Progenitor cell of endocrine pancreas (in vitro differentiated cells): ENCODE data around the gene STX8. TPM values are rescaled to one million over a fixed set of nuclear protein-coding genes. Genes with fewer than 3 reads are reported as not detected.

Experiments used
- DNase-seq: peaks from one replicate; pipeline ENCODE4 v3.0.0; 2021; ENCODE audit warnings: low spot score; ENCODE audit not compliant: unreplicated experiment
- H3K27ac Mint-ChIP-seq: 2 replicates; pipeline ENCODE4 v1.8.0; 2021; ENCODE audit warnings: mild to moderate bottlenecking, moderate library complexity, mixed read lengths
- H3K27me3 Mint-ChIP-seq: 2 replicates; pipeline ENCODE4 v1.8.0; 2021; ENCODE audit warnings: mixed read lengths
- H3K36me3 Mint-ChIP-seq: 2 replicates; pipeline ENCODE4 v1.8.0; 2022; ENCODE audit warnings: mixed read lengths; ENCODE audit not compliant: insufficient read depth
- H3K4me1 Mint-ChIP-seq: 2 replicates; pipeline ENCODE4 v1.8.0; 2021; ENCODE audit warnings: low read depth, mixed read lengths
- H3K4me3 Mint-ChIP-seq: 2 replicates; pipeline ENCODE4 v1.8.0; 2021; ENCODE audit warnings: low read depth, mild to moderate bottlenecking, moderate library complexity, mixed read lengths
- H3K9me3 Mint-ChIP-seq: 2 replicates; pipeline ENCODE4 v1.8.0; 2021; ENCODE audit warnings: low read depth, mixed read lengths
- total RNA-seq: library from RNA; stranded (reverse); gene quantifications from 2 replicates; pipeline ENCODE4 v1.2.1, GENCODE V29; 2021
- TF ChIP-seq, protein P1 (sequence below): fragments of 200-600 bp; sonication (generic); IDR thresholded peaks from one replicate; pipeline ENCODE4 v1.5.0; 2021; ENCODE audit warnings: antibody characterized with exemption, mild to moderate bottlenecking; ENCODE audit not compliant: unreplicated experiment

STX8 gene
- total RNA-seq, 1 donor from 2014 or later = 63.4 TPM

DNA sequence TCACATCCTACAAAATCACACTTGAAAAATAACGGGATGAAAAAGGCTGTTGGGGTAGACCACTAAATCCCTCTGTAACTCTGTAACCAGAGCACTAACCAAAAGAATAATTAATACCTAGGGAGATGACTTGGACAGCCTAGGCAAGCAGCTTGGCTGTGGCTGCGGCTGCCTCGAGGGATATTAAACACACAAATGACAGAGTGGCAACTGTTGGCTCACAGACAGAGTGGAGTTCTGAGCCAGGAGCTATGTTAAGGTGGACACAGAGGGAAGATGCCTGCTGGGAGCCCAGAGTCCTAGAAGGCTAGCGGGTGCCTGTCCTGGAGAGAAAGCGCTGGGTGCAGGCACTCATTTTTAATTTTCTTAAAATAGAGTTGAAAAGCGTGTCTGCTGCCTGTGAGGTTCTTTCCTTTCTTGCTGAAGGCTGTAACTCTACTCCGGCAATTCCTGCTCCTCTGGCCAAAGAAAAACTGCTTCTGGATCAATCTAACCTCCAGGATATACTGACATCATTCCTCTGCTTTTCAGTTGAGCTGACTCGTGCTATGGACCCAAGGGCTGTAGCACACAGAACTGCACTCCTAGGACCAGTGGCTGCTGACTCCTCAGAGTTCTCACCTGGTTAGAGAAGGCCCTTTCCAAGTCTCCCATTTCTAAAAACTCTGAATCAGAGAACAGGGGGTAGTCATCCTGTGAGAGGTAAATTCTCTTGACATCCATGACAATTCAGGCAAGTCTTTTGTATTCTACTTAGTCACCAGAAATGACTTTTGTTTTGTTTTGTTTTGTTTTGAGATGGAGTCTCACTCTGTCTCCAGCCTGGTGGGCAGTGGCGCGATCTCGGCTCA lies 147.9 kb downstream of the STX8 start:
- H3K36me3 Mint-ChIP-seq = no peaks in the 10 kb centered on the region
- DNase-seq = no peak
- H3K9me3 Mint-ChIP-seq = peaks cover 3% of the 10 kb centered on the region
- peaks cover 5% of the 10 kb centered on the region for H3K4me1 Mint-ChIP-seq
- H3K27me3 Mint-ChIP-seq = no peaks in the 10 kb centered on the region
- peak overlapping the region; percentile 71 for H3K27ac Mint-ChIP-seq
- no peak overlapping the region for H3K4me3 Mint-ChIP-seq
- TF ChIP-seq, protein P1, sequence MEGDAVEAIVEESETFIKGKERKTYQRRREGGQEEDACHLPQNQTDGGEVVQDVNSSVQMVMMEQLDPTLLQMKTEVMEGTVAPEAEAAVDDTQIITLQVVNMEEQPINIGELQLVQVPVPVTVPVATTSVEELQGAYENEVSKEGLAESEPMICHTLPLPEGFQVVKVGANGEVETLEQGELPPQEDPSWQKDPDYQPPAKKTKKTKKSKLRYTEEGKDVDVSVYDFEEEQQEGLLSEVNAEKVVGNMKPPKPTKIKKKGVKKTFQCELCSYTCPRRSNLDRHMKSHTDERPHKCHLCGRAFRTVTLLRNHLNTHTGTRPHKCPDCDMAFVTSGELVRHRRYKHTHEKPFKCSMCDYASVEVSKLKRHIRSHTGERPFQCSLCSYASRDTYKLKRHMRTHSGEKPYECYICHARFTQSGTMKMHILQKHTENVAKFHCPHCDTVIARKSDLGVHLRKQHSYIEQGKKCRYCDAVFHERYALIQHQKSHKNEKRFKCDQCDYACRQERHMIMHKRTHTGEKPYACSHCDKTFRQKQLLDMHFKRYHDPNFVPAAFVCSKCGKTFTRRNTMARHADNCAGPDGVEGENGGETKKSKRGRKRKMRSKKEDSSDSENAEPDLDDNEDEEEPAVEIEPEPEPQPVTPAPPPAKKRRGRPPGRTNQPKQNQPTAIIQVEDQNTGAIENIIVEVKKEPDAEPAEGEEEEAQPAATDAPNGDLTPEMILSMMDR = no peak

DNA sequence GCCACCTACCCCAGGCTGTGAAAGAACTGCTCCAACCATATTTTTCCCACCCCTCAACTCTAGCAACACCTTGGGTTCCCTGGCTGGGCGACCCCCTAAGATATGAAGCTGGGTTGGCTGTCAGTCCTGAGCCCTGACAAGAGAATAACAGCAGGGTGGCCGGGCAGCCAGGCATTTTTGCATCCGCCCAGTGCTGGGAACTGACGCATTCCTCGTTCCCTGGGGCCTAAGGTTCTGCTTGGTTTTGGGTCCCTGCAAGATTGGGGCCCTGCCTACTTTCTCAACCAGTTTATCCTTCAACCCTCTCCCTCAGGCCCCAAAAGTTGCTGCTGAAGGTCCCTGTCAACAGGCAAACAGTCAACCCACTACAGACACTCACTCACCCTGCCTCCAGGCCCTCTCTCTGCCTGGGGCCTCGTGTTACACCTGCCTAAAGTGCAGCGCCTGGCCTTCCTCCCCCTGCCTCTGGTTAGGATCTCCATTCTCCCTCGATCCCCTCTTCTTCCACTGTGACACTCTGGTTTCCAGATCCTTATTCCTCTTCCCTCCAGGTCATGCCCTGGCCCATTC lies 151.5 kb downstream of the STX8 start:
- no peak for DNase-seq
- TF ChIP-seq, protein P1 = no peak
- H3K9me3 Mint-ChIP-seq = peaks cover 9% of the 10 kb centered on the region
- peaks cover 15% of the 10 kb centered on the region for H3K36me3 Mint-ChIP-seq
- H3K27me3 Mint-ChIP-seq = no peaks in the 10 kb centered on the region
- no peaks in the 10 kb centered on the region for H3K4me1 Mint-ChIP-seq
- H3K4me3 Mint-ChIP-seq = no peak overlapping the region
- no peak overlapping the region for H3K27ac Mint-ChIP-seq

- no peaks in the 10 kb centered on the region for H3K27me3 Mint-ChIP-seq
- H3K4me3 Mint-ChIP-seq = no peak overlapping the region
- peaks cover 19% of the 10 kb centered on the region for H3K36me3 Mint-ChIP-seq
- DNase-seq = no peak
- no peak overlapping the region for H3K27ac Mint-ChIP-seq
- H3K9me3 Mint-ChIP-seq = peaks cover 13% of the 10 kb centered on the region
- no peaks in the 10 kb centered on the region for H3K4me1 Mint-ChIP-seq
- TF ChIP-seq, protein P1 = no peak
Observed at GRCh38 chr17:9421525-9421924, 154.1 kb downstream of the STX8 start.

DNA sequence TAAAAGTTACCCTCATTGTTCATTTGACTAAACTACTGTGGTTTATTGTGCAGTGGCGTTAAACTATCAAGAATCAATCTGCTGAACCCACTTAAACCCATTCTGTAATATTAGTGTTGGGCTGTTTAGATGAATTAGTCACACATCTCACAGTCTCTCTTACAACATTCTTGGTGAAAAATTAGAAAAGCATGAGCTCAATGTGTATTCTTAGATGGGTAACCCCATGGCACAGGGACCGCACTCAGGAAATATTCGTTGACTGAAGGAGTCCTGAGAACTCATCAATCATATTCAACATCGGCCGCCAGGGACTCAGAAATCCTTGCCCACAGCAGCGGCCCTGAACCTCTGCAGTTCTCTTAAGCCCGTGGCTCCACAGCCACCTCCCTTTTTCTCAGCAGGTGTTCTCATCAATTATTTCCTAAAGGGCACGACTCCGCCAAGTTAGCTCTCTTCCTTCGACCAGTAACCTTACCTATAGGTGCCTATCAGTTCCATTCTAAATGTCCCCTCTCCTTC lies 155.6 kb downstream of the STX8 start:
- TF ChIP-seq, protein P1 = no peak
- DNase-seq = no peak
- Mint-ChIP-seq H3K9me3 (peaks cover 13% of the 10 kb centered on the region), H3K27me3 (no peaks in the 10 kb centered on the region), H3K27ac (no peak overlapping the region), H3K4me3 (no peak overlapping the region), H3K4me1 (no peaks in the 10 kb centered on the region), H3K36me3 (peaks cover 21% of the 10 kb centered on the region)

GRCh38 chr17:9414471-9414870 lies 161.1 kb downstream of the STX8 start:
- peaks cover 9% of the 10 kb centered on the region for H3K36me3 Mint-ChIP-seq
- no peak overlapping the region for H3K27ac Mint-ChIP-seq
- no peak overlapping the region for H3K4me3 Mint-ChIP-seq
- H3K9me3 Mint-ChIP-seq = peaks cover 11% of the 10 kb centered on the region
- peaks cover 8% of the 10 kb centered on the region for H3K4me1 Mint-ChIP-seq
- no peak for DNase-seq
- no peaks in the 10 kb centered on the region for H3K27me3 Mint-ChIP-seq
- TF ChIP-seq, protein P1 = no peak
